HG02610 (cell line): Measurements from ENCODE around the gene ARL6IP6.

Experiments used
- ATAC-seq: cut with Tn5 transposase; IDR thresholded peaks from one replicate; pipeline ENCODE4 v1.9.1; 2021; ENCODE audit warnings: mild to moderate bottlenecking, moderate library complexity; ENCODE audit not compliant: unreplicated experiment

Gene ARL6IP6

DNA sequence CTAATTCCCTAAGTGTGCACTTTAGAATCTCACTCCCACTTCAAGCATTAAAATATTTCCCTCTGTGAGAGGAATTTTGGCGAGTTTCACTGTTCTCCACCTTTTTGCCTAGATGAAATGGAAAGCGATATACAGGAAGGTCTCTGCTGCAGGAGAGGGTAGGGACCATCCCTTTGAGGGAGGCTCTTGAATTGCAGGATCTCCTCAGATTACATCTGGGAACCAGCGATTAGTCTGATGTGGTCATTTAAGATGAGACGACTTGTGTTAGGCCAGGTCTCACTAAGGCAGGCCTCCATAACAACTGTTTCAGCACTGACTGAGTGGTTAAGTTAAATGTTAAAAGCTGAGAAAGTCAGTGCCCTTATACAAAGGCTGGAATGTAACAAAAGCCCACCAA lies 74.6 kb downstream of the ARL6IP6 start:
- ATAC-seq: no peak

GRCh38 chr2:152796941-152797340 lies 78.5 kb downstream of the ARL6IP6 start:
- ATAC-seq: no peak

DNA sequence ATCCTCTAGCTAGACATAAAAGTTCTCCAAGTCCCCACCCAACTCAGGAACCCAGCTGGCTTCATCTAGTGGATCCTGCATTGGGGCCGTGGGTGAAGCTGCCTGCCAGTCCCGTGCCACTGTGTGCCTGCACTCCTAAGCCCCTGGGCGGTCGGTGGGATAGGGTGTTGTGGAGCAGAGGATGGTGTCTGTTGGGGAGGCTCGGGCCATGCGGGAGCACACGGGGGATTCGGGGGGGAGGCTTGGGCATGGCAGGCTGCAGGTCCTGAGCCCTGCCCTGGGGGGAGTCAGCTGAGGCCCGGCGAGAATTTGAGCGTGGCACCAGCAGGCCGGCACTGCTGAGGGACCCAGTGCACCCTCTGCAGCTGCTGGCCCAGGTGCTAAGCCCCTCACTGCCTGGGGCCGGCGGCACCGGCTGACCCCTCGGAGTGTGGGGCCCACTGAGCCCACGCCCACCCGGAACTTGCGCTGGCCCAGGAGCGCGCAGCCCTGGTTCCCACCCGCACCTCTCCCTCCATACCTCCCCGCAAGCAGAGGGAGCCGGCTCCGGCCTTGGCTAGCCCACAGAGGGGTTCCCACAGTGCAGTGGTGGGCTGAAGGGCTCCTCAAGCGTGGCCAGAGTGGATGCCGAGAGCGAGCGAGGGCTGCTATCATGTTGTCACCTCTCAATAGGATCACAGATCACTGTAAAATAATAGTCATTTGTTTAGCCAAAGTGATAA lies 86.4 kb downstream of the ARL6IP6 start:
- ATAC-seq: no peak

- ATAC-seq: no peak
These were observed 93.5 kb downstream of the ARL6IP6 start for GRCh38 chr2:152811916-152812315.
